Stimulated activated CD8-positive, alpha-beta memory T cell treated with anti-CD3 and anti-CD28 coated beads, Interleukin-7, amount 100 ng/mL, for 24 hours (primary cell): ENCODE measurements around the gene TRABD2A.
A peak's percentile ranks its signal among the peaks of the same experiment; 100 is the strongest.
"Not testable (repeated sequence)": the region's sequence is repeated elsewhere in the genome, so short reads cannot be mapped to it uniquely, and the experiment has no call there.

Experiments used
- DNase-seq: peaks from one replicate; pipeline ENCODE4 v3.0.0-alpha.2; 2020; ENCODE audit warnings: low read depth

Gene TRABD2A

GRCh38 chr2:84880645-84881521, at the start of gene TRABD2A:
Gene TRABD2A, minus strand, starts transcription at chr2:84881084. Its CDS starts 45 bp downstream, at chr2:84881039.
- DNase-seq, result no peak

DNA sequence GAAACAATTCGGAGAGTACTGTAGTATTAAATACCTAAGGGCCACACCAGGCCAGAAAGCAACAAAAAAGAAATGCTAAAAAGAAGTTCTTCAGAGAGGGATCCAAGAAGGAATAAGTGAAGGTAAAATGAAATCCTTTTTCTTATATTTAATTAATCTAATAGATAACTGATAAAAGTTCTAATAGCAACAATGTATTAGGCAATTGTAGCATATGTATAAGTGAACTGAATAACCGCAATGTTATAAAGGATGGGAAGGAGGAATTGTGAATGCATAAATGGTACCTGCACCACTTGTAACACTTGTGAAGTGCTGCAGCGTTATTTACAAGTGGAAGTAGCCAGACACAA, 46.4 kb upstream of the TRABD2A start:
- DNase-seq, result no peak

GRCh38 chr2:84925724-84926376, 45.0 kb upstream of the TRABD2A start:
- peak; percentile 97 for DNase-seq

GRCh38 chr2:84925336-84925723, 44.4 kb upstream of the TRABD2A start:
- no peak for DNase-seq

- DNase-seq, result no peak
These were observed 43.6 kb upstream of the TRABD2A start for GRCh38 chr2:84924173-84925106.

DNA sequence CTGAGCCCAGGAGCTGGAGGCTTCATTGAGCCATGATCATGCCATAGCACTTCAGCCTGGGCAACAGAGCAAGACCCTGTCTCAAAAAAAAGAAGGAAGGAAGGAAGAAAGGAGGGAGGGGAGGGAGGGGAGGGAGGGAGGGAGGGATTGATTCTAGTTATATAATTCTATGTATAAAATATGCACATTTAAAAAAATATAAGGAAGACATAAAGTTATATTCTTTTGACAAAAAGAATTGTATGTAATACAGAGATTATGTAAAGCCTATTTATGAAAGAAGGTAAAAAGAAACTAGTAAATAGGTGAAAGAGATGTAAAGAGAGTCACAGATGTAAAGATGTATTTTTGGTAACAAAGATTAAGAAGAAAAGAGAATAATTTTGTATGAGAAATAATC, 42.1 kb upstream of the TRABD2A start:
- no peak for DNase-seq

- no peak for DNase-seq
These were observed 39.1 kb upstream of the TRABD2A start for GRCh38 chr2:84919885-84920580.

DNA sequence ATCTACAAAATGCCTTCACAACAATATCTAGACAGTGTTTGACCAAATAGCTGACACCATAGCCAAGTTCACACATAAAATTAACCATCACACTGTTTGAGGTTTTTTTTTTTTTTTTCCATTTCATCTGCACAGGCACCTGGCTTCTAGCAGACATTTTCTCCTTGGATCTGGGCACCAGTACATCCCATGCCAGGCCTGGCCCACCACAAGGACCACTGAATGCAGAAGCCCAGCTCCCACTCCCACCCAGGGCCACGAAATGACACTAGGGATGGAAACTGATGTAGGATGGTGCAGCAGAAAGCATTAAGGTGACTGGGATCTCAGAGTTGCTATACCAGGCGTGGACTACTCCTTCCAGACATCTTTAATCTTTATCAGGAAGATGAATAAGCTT, 37.5 kb upstream of the TRABD2A start:
- DNase-seq, result no peak

DNA sequence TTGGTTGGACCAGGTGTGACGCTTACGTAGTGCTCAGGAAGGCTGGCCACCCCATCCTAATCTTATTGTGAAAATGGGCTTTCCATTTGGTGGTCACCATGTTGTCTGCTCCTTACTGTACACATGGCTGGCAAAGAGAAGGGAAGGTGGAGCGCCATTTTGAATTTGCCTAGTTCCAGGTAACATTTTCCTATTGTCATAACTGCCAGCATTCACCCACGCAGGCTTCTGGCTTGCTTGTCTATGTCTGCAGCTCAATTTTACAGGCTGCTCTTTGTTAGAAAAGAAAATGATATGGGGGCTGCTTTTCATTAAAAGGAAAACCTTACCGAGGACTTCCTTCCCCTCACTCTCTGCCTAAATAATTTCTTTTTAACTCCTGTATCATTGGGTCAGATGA, 36.9 kb upstream of the TRABD2A start:
- DNase-seq, result not testable (repeated sequence)

DNA sequence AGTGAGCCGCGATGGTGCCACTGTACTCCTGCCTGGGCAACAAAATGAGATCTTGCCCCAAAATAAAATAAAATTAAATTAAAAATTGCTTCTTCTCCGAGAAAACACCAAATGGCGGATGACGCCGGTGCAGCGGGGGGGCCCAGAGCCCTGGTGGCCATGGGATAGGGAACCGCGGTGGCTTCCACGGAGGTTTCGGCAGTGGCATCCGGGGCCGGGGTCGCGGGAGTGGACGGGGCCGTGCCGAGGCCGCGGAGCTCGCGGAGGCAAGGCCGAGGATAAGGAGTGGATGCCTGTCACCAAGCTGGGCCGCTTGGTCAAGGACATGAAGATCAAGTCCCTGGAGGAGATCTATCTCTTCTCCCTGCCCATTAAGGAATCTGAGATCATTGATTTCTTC, 34.8 kb upstream of the TRABD2A start:
- not testable (repeated sequence) for DNase-seq

DNA sequence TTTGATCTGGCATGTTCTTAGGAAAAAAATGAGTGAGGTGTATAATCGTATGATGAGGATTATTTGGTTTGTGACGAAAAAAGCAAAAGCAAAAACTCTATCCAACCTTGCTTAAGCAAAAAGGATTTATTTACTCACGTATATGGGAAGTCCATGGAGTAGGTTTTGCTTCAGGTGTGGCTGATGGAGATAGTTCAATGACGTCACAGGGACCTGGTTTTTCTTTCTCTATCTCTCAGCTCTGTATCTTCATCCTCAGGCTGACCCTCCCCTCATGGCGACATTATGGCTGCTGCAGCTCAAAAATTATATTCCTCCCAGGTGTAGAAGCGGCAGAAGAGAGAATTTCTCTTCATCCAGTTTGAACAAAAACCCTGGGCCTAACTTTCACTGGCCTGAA, 33.5 kb upstream of the TRABD2A start:
- DNase-seq, result no peak

DNA sequence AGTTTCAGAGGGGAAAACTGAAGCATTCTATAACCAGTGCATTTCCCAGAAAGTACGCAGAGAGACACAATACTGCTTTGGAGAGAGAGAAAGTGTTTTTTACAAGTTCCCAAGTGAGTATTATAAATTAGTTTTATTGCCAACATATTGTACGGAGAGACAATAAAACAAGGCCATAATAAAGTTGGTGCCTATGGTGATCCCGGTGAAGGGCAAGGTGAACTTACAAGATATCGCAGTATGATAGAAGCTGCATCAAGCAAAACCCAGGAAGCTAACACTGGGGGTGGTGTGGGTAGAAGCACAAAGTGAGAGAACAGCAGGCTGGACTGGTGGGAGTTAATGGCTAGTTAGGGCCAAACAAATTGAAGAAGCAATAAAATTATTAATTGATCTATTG, 32.1 kb upstream of the TRABD2A start:
- no peak for DNase-seq

GRCh38 chr2:84911135-84911678, 30.3 kb upstream of the TRABD2A start:
- DNase-seq, result no peak

DNA sequence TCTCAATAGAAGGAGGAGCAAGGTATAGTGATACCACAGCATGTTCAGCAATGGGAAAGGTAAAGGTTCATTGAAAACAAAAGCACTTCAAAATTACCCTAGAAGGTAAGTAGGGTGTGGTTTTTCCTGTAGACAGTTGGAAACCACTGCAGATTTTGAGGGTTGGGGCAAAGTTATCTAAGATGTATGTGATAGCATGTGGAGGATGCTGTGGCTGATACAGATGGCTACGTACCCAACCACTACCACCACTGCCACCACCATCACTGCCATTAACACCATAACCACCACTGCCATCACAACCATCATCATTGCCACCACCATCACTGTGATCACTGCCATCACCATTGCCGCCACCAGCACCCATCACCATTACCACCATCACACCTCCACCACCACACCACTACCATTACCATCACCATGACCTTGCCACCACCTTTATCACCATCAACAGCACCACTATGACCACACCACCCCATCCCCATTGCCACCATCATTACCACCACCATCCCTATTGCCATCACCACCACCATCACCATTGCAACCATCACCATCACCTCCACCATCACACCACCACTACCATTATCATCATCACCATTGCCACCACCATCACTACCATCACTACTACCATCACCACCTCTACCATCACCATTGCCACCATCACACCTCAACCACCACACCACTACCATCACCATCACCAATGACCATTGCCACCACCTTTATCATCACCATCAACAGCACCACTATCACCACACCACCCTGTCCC, 28.2 kb upstream of the TRABD2A start:
- DNase-seq, result no peak

- DNase-seq, result no peak
These were observed 26.2 kb upstream of the TRABD2A start for GRCh38 chr2:84906900-84907714.

DNA sequence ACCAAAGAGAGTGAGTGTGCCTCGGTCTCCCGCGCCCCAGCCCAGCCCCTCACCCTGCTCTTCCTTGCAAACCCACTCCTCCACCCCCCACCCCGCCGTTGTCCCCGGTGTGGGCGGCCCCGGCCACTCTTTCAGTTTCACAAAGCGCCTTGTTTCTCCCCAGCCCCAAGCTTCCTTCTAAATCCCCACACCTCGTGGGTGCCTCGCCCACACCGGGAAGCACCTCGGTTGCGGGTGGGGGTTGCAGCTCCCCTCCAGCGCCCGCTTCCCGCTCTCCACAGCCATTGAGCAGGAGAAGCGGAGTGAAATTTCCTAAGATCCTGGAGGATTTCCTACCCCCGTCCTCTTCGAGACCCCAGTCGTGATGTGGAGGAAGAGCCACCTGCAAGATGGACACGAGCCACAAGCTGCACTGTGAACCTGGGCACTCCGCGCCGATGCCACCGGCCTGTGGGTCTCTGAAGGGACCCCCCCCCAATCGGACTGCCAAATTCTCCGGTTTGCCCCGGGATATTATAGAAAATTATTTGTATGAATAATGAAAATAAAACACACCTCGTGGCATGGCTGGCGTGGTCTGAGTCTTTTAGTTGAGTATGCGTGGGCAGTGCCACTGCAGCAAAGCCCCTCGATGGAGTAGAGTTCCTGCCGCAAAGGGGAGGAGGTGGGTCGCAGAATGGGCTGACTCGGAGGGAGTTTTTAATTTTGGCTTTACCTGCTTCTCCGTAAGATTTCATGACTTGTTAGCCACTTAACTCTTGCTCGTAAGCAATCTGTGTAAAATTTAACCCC, 25.4 kb upstream of the TRABD2A start:
- no peak for DNase-seq

- peak; percentile 62 for DNase-seq
These were observed 24.6 kb upstream of the TRABD2A start, which contains the start of gene TMSB10 for GRCh38 chr2:84905181-84906107. Gene TMSB10, plus strand, starts transcription at chr2:84905656.

DNA sequence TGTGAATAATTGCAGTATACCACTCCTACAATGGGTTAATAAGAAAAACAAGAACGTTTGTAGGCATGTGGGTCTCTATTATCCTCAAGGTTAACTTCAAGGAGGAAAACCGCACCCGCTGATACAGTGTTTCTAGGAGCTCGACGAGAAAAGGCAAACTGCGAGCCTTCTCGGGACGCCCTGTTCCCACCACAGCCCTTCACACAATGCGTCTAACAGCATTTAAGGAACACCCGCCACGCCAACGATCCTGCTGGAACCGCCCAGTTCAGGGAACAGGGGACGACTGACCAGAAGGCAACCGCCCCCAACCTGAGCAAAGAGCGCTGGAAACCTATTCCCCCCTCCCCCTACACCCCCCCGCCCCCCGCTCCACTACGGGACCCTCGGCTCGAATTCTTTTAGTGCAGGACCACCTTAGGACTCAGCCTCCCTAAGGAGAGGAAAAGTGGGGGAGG, 23.9 kb upstream of the TRABD2A start:
- no peak for DNase-seq
